ENCODE measurements around the gene GNB2. TPM values are rescaled to one million over a fixed set of nuclear protein-coding genes. Genes with fewer than 3 reads are reported as not detected.

Gene GNB2
- total and polyA plus RNA-seq, 9 donors, result 49.5 to 202 (median 153) TPM

GRCh38 chr7:100674411-100675104 is 1.0 kb downstream of the GNB2 start:
- Histone ChIP-seq H3K4me1 (ENCODE audit: control insufficient read depth, insufficient read depth, low read length) (peaks cover 23% of the 10 kb centered on the region), H3K4me3 (ENCODE audit: low read length) (peak overlapping the region; percentile 99), H3K27ac (ENCODE audit: low read length) (peak overlapping the region; percentile 95), H3K36me3 (ENCODE audit: control insufficient read depth, insufficient read depth, low read length) (peaks cover 33% of the 10 kb centered on the region), H3K9me3 (replicated peaks; ENCODE audit: control insufficient read depth, low read depth, low read length) (no peaks in the 10 kb centered on the region), H3K27me3 (ENCODE audit: control insufficient read depth, insufficient read depth, low read length) (no peaks in the 10 kb centered on the region)
- 1% methylated on average over 15 of the region's 43 CpGs for WGBS (ENCODE audit: insufficient coverage)
- no peak for DNase-seq

- Histone ChIP-seq H3K27ac (ENCODE audit: low read length) (peak overlapping the region; percentile 95), H3K4me3 (ENCODE audit: low read length) (peak overlapping the region; percentile 99), H3K9me3 (replicated peaks; ENCODE audit: control insufficient read depth, low read depth, low read length) (no peaks in the 10 kb centered on the region), H3K36me3 (ENCODE audit: control insufficient read depth, insufficient read depth, low read length) (peaks cover 38% of the 10 kb centered on the region), H3K27me3 (ENCODE audit: control insufficient read depth, insufficient read depth, low read length) (no peaks in the 10 kb centered on the region), H3K4me1 (ENCODE audit: control insufficient read depth, insufficient read depth, low read length) (peaks cover 23% of the 10 kb centered on the region)
- no peak for DNase-seq
- WGBS (ENCODE audit: insufficient coverage), result 0% methylated on average over 40 of the region's 46 CpGs
These were observed 1.5 kb downstream of the GNB2 start for GRCh38 chr7:100675105-100675451.

- WGBS (ENCODE audit: insufficient coverage), result 2% methylated on average over 19 of the region's 59 CpGs
- H3K27me3 ChIP-seq (ENCODE audit: control insufficient read depth, insufficient read depth, low read length), result no peaks in the 10 kb centered on the region
- peak overlapping the region; percentile 99 for H3K4me3 ChIP-seq (ENCODE audit: low read length)
- no peaks in the 10 kb centered on the region for H3K9me3 ChIP-seq (replicated peaks; ENCODE audit: control insufficient read depth, low read depth, low read length)
- H3K4me1 ChIP-seq (ENCODE audit: control insufficient read depth, insufficient read depth, low read length), result peaks cover 26% of the 10 kb centered on the region
- H3K36me3 ChIP-seq (ENCODE audit: control insufficient read depth, insufficient read depth, low read length), result peaks cover 45% of the 10 kb centered on the region
- H3K27ac ChIP-seq (ENCODE audit: low read length), result peak overlapping the region; percentile 75
- DNase-seq, result peak; percentile 87
These were observed 2.2 kb downstream of the GNB2 start for GRCh38 chr7:100675581-100676350.

GRCh38 chr7:100676501-100677306 is 3.2 kb downstream of the GNB2 start:
- H3K36me3 ChIP-seq (ENCODE audit: control insufficient read depth, insufficient read depth, low read length), result peaks cover 53% of the 10 kb centered on the region

GRCh38 chr7:100677308-100678267 is 4.0 kb downstream of the GNB2 start:
- Histone ChIP-seq H3K4me3 (ENCODE audit: low read length) (no peak overlapping the region), H3K27me3 (ENCODE audit: control insufficient read depth, insufficient read depth, low read length) (no peaks in the 10 kb centered on the region), H3K36me3 (ENCODE audit: control insufficient read depth, insufficient read depth, low read length) (peaks cover 61% of the 10 kb centered on the region), H3K9me3 (replicated peaks; ENCODE audit: control insufficient read depth, low read depth, low read length) (no peaks in the 10 kb centered on the region), H3K4me1 (ENCODE audit: control insufficient read depth, insufficient read depth, low read length) (peaks cover 35% of the 10 kb centered on the region), H3K27ac (ENCODE audit: low read length) (no peak overlapping the region)
- no peak for DNase-seq
- WGBS (ENCODE audit: insufficient coverage), result 79% methylated on average over 27 of the region's 36 CpGs

More at GRCh38 chr7:100676501-100677306, 3.2 kb downstream of the GNB2 start:
- no peak for DNase-seq
- no peaks in the 10 kb centered on the region for H3K9me3 ChIP-seq (replicated peaks; ENCODE audit: control insufficient read depth, low read depth, low read length)
- H3K4me3 ChIP-seq (ENCODE audit: low read length), result peak overlapping the region; percentile 99
- H3K4me1 ChIP-seq (ENCODE audit: control insufficient read depth, insufficient read depth, low read length), result peaks cover 30% of the 10 kb centered on the region
- 67% methylated on average over 19 of the region's 23 CpGs for WGBS (ENCODE audit: insufficient coverage)
- peak overlapping the region; percentile 51 for H3K27ac ChIP-seq (ENCODE audit: low read length)
- no peaks in the 10 kb centered on the region for H3K27me3 ChIP-seq (ENCODE audit: control insufficient read depth, insufficient read depth, low read length)

GRCh38 chr7:100678291-100678984 is 4.9 kb downstream of the GNB2 start:
- H3K9me3 ChIP-seq (replicated peaks; ENCODE audit: control insufficient read depth, low read depth, low read length), result no peaks in the 10 kb centered on the region
- DNase-seq, result no peak
- no peak overlapping the region for H3K27ac ChIP-seq (ENCODE audit: low read length)
- no peak overlapping the region for H3K4me3 ChIP-seq (ENCODE audit: low read length)
- H3K27me3 ChIP-seq (ENCODE audit: control insufficient read depth, insufficient read depth, low read length), result no peaks in the 10 kb centered on the region
- 70% methylated on average over 27 of the region's 35 CpGs for WGBS (ENCODE audit: insufficient coverage)
- H3K36me3 ChIP-seq (ENCODE audit: control insufficient read depth, insufficient read depth, low read length), result peaks cover 70% of the 10 kb centered on the region
- peaks cover 28% of the 10 kb centered on the region for H3K4me1 ChIP-seq (ENCODE audit: control insufficient read depth, insufficient read depth, low read length)

- no peak for DNase-seq
- Histone ChIP-seq H3K9me3 (replicated peaks; ENCODE audit: control insufficient read depth, low read depth, low read length) (no peaks in the 10 kb centered on the region), H3K36me3 (ENCODE audit: control insufficient read depth, insufficient read depth, low read length) (peaks cover 78% of the 10 kb centered on the region), H3K27me3 (ENCODE audit: control insufficient read depth, insufficient read depth, low read length) (no peaks in the 10 kb centered on the region), H3K4me1 (ENCODE audit: control insufficient read depth, insufficient read depth, low read length) (peaks cover 28% of the 10 kb centered on the region), H3K27ac (ENCODE audit: low read length) (no peak overlapping the region), H3K4me3 (ENCODE audit: low read length) (no peak overlapping the region)
- 72% methylated on average over 9 of the region's 13 CpGs for WGBS (ENCODE audit: insufficient coverage)
These were observed 5.8 kb downstream of the GNB2 start for GRCh38 chr7:100679129-100679926.

GRCh38 chr7:100679927-100680575 is 6.5 kb downstream of the GNB2 start:
- Histone ChIP-seq H3K4me3 (ENCODE audit: low read length) (no peak overlapping the region), H3K9me3 (replicated peaks; ENCODE audit: control insufficient read depth, low read depth, low read length) (no peaks in the 10 kb centered on the region), H3K4me1 (ENCODE audit: control insufficient read depth, insufficient read depth, low read length) (peaks cover 28% of the 10 kb centered on the region), H3K27me3 (ENCODE audit: control insufficient read depth, insufficient read depth, low read length) (no peaks in the 10 kb centered on the region), H3K27ac (ENCODE audit: low read length) (no peak overlapping the region), H3K36me3 (ENCODE audit: control insufficient read depth, insufficient read depth, low read length) (peaks cover 86% of the 10 kb centered on the region)
- DNase-seq, result peak; percentile 69
- 53% methylated on average over 5 of the region's 13 CpGs for WGBS (ENCODE audit: insufficient coverage)
